GM12878 (cell line): Measurements from ENCODE around the gene LCE2D. TPM values are rescaled to one million over a fixed set of nuclear protein-coding genes. Genes with fewer than 3 reads are reported as not detected.
"Not testable (repeated sequence)": the region's sequence is repeated elsewhere in the genome, so short reads cannot be mapped to it uniquely, and the experiment has no call there.

Source experiments
- ATAC-seq: fragments of 200-7000 bp; cut with Tn5 transposase; 3 replicates; pipeline ENCODE4 v1.9.1; 2020; ENCODE audit warnings: mild to moderate bottlenecking, moderate library complexity
- BruUV-seq: library from RNA; stranded (reverse); fragments of 400-500 nt; replicated peaks from 2 replicates; lab custom pipeline; 2021; lab: Mats Ljungman, UMichigan
- CTCF ChIA-PET: fragments of 300-600 bp; sonication (Branson Sonifier 250); formaldehyde crosslinking; extraction: SDS; loops from one replicate; lab custom pipeline; 2021; ENCODE audit warnings: inconsistent platforms; lab: Yijun Ruan, JAX
- POLR2A ChIA-PET: fragments of 350-600 bp; formaldehyde crosslinking; extraction: SDS; loops from one replicate; lab custom pipeline; 2021; ENCODE audit warnings: inconsistent platforms; lab: Charles Lee
- RAD21 ChIA-PET: fragments of 300-600 bp; sonication (Branson Sonifier 250); formaldehyde crosslinking; loops from one replicate; lab custom pipeline; 2023; ENCODE audit warnings: antibody characterized with exemption; ENCODE audit not compliant: unreplicated experiment; lab: Charles Lee
- SMC1A ChIA-PET: fragments of 300-600 bp; sonication (Branson Sonifier 250); formaldehyde crosslinking; loops from one replicate; lab custom pipeline; 2023; ENCODE audit not compliant: unreplicated experiment, uncharacterized antibody; lab: Charles Lee
- DNase-seq: peaks from one replicate; pipeline ENCODE4 v3.0.0-alpha.2; 2011; ENCODE audit warnings: low read depth, low spot score
- FAIRE-seq: peaks from 3 replicates; lab custom pipeline; 2011; peaks lifted over from hg19 to GRCh38; lab: Jason Lieb, UNC
- H2AFZ ChIP-seq: 2 replicates; pipeline ENCODE4 v1.6.0; 2011; ENCODE audit warnings: low read depth, low read length, control low read depth; ENCODE audit not compliant: control insufficient read depth
- H3K27ac ChIP-seq: 2 replicates; pipeline ENCODE4 v1.5.1; 2011; ENCODE audit warnings: control low read depth; ENCODE audit not compliant: control insufficient read depth, insufficient read depth
- H3K27me3 ChIP-seq, 2 experiments: replicated peaks in 1 of 2; 2 replicates each; pipeline versions ENCODE4 v1.6.0 to v1.6.1; 2011; ENCODE audit warnings: low read length in 1 of 2; ENCODE audit not compliant: control insufficient read depth in 2 of 2, insufficient read depth in 2 of 2
- H3K36me3 ChIP-seq, 2 experiments: 2 replicates each; pipeline ENCODE4 v1.5.1; 2011; ENCODE audit warnings: low read length in 1 of 2; ENCODE audit not compliant: control insufficient read depth in 2 of 2, insufficient read depth in 2 of 2
- H3K4me1 ChIP-seq: 2 replicates; pipeline ENCODE4 v1.6.1; 2011; ENCODE audit warnings: mild to moderate bottlenecking, low read length, moderate library complexity, mixed read lengths; ENCODE audit not compliant: control insufficient read depth, insufficient read depth
- H3K4me2 ChIP-seq: 2 replicates; pipeline ENCODE4 v1.6.0; 2011; ENCODE audit warnings: control low read depth; ENCODE audit not compliant: control insufficient read depth, insufficient read depth
- H3K4me3 ChIP-seq: fragments of 200-600 bp; sonication (generic); 2 replicates; pipeline ENCODE4 v1.5.1; 2016
- H3K79me2 ChIP-seq: 2 replicates; pipeline ENCODE4 v1.6.0; 2011; ENCODE audit warnings: low read length; ENCODE audit not compliant: control insufficient read depth, insufficient read depth
- H3K9ac ChIP-seq: 2 replicates; pipeline ENCODE4 v1.8.0; 2011; ENCODE audit warnings: low read length, control low read depth, mixed read lengths; ENCODE audit not compliant: control insufficient read depth, insufficient read depth
- H3K9me3 ChIP-seq: replicated peaks from 3 replicates; pipeline ENCODE4 v1.5.1; 2011; ENCODE audit warnings: mild to moderate bottlenecking, low read length; ENCODE audit not compliant: control insufficient read depth, insufficient read depth
- H4K20me1 ChIP-seq: 2 replicates; pipeline ENCODE4 v1.6.0; 2011; ENCODE audit not compliant: control insufficient read depth, insufficient read depth
- BCLAF1 ChIP-seq: fragments of 450-650 bp; IDR thresholded peaks from 2 replicates; pipeline ENCODE4 v1.6.1; 2017; ENCODE audit warnings: antibody characterized with exemption, mild to moderate bottlenecking, moderate library complexity
- CEBPB ChIP-seq, 2 experiments: fragments of 150-350 bp in 1 of 2; IDR thresholded peaks; 2 replicates each; pipeline ENCODE4 v1.6.1; 2012 to 2014; ENCODE audit warnings: low read depth in 2 of 2, low read length in 2 of 2, borderline replicate concordance in 1 of 2, inconsistent platforms in 1 of 2
- CREB1 ChIP-seq: IDR thresholded peaks from 2 replicates; pipeline ENCODE4 v1.6.1; 2012; ENCODE audit warnings: low read depth, mild to moderate bottlenecking, inconsistent platforms
- FOXM1 ChIP-seq: IDR thresholded peaks from 2 replicates; pipeline ENCODE4 v1.6.1; 2012; ENCODE audit warnings: low read depth, mild to moderate bottlenecking, inconsistent platforms, low read length, moderate library complexity
- IKZF1 ChIP-seq: fragments of 450-650 bp; conservative IDR thresholded peaks from 2 replicates; pipeline ENCODE4 v1.6.1; 2017; ENCODE audit warnings: antibody characterized with exemption, mild to moderate bottlenecking
- MTA2 ChIP-seq: fragments of 450-650 bp; IDR thresholded peaks from 2 replicates; pipeline ENCODE4 v1.6.1; 2016; ENCODE audit warnings: low read depth, mild to moderate bottlenecking, moderate library complexity
- NKRF ChIP-seq: fragments of 450-650 bp; conservative IDR thresholded peaks from 2 replicates; pipeline ENCODE4 v1.6.1; 2017; ENCODE audit warnings: mild to moderate bottlenecking, moderate library complexity
- ZNF274 ChIP-seq: IDR thresholded peaks from one replicate; pipeline ENCODE4 v1.8.0; 2011; ENCODE audit not compliant: insufficient read length, insufficient read depth
- WGBS: methylation state at CpG from one replicate; pipeline ENCODE4 v1.1.6; 2016; ENCODE audit warnings: low lambda C conversion rate; ENCODE audit not compliant: insufficient replicate concordance, insufficient coverage; ENCODE audit errors: missing lambda C conversion rate; 5-methylcytosine and 5-hydroxymethylcytosine counted together
- in situ Hi-C: fragments of 300-500 bp; cut with MboI; formaldehyde crosslinking; loops from 9 replicates; pipeline ENCODE4 v1.14.3; 2018; ENCODE audit warnings: mixed read lengths
- intact Hi-C: fragments of 100-400 bp; cut with micrococcal nuclease; formaldehyde crosslinking; loops from one replicate; pipeline ENCODE4 v1.14.2; 2022; ENCODE audit not compliant: unreplicated experiment
- polyA plus RNA-seq, 11 experiments: library from polyadenylated mRNA; depleted of rRNA in 4 of 11; unstranded in 6 of 11; stranded (reverse) in 5 of 11; fragments of >200 nt; fragmentation: Nextera tagmentation in 4 of 11; fragmentation: Illumina TruSeq in 1 of 11; extraction: Ambion mirVana in 4 of 11; extraction: Trizol in 1 of 11; gene quantifications; 1 replicate in 1 of 11; 2 replicates in 10 of 11; pipeline versions ENCODE4 v1.2.1 to v1.2.3, GENCODE V29; 2011 to 2016; ENCODE audit warnings: inconsistent platforms in 2 of 11, missing spikeins in 2 of 11, low read depth in 1 of 11
- total RNA-seq, 4 experiments: library from RNA; depleted of rRNA in 3 of 4; stranded (reverse); fragments of >200 nt in 3 of 4; fragmentation: Illumina TruSeq in 1 of 4; extraction: Trizol in 1 of 4; gene quantifications; 2 replicates each; pipeline versions ENCODE4 v1.2.1 to v1.2.3, GENCODE V29; 2013 to 2021

Gene LCE2D
- total and polyA plus RNA-seq, 10 of the 15 experiments (the other 5 are each of a cell fraction or from before 2014, with no cell fraction given), result not detected

- DNase-seq (no peak), FAIRE-seq (no peak)
Measured at GRCh38 chr1:152673016-152673415, 9.8 kb downstream of the LCE2D start.

GRCh38 chr1:152674983-152675382, 11.8 kb downstream of the LCE2D start, which contains the start of gene LCE2C:
LCE2C (plus strand) TSS chr1:152675279; CDS start chr1:152676016, 737 bp downstream.
- H4K20me1 ChIP-seq, H3K4me2 ChIP-seq, H3K9me3 ChIP-seq, in situ Hi-C loops, BruUV-seq, DNase-seq, intact Hi-C loops, SMC1A ChIA-PET, H3K9ac ChIP-seq, H3K4me1 ChIP-seq, FAIRE-seq, H2AFZ ChIP-seq, POLR2A ChIA-PET, H3K79me2 ChIP-seq, H3K27ac ChIP-seq, ATAC-seq, CTCF ChIA-PET, H3K4me3 ChIP-seq, H3K36me3 ChIP-seq, RAD21 ChIA-PET, H3K27me3 ChIP-seq: not testable (repeated sequence)
- 0% methylated on average over 2 of the region's 3 CpGs for WGBS

More at GRCh38 chr1:152673016-152673415, 9.8 kb downstream of the LCE2D start:
- POLR2A ChIA-PET, result no interaction called here
- intact Hi-C loops, result no loop called here
- Histone ChIP-seq H3K4me2 (no peak overlapping the region), H3K4me1 (no peaks in the 10 kb centered on the region), H3K27ac (no peak overlapping the region), H3K9ac (no peak overlapping the region), H4K20me1 (no peaks in the 10 kb centered on the region), H3K27me3 (no peaks in the 10 kb centered on the region; a peak in 1 of 4 replicates), H3K36me3 (no peaks in the 10 kb centered on the region), H3K4me3 (no peak overlapping the region), H2AFZ (no peak overlapping the region), H3K9me3 (no peaks in the 10 kb centered on the region), H3K79me2 (no peaks in the 10 kb centered on the region)
- RAD21 ChIA-PET, result no interaction called here
- CTCF ChIA-PET, result no interaction called here
- in situ Hi-C loops, result no loop called here
- no TSS peak for BruUV-seq
- ATAC-seq, result no peak
- SMC1A ChIA-PET, result no interaction called here
- WGBS, result 0% methylated on average over 2 of the region's 2 CpGs
- TF ChIP-seq NKRF (no peak), ZNF274 (no peak), IKZF1 (no peak), MTA2 (no peak), FOXM1 (no peak), CREB1 (no peak), BCLAF1 (no peak), CEBPB (IDR thresholded peaks at IDR 0.05; ENCODE audit: borderline replicate concordance in 1 of 2, low read depth in 2 of 2, low read length in 2 of 2) (no peak)
